H1 (cell line): ENCODE measurements around the gene AK5. TPM values are rescaled to one million over a fixed set of nuclear protein-coding genes. Genes with fewer than 3 reads are reported as not detected.

ENCODE experiments used
- BCL11A ChIP-seq, 2 experiments: IDR thresholded peaks; one replicate each; pipeline ENCODE4 v1.6.1; 2011; ENCODE audit warnings: low read depth in 2 of 2, low read length in 2 of 2, mild to moderate bottlenecking in 2 of 2
- SRF ChIP-seq: IDR thresholded peaks from 2 replicates; pipeline ENCODE4 v1.6.1; 2011; ENCODE audit warnings: mild to moderate bottlenecking, low read depth, low read length, moderate library complexity
- polyA plus RNA-seq, 7 experiments: library from polyadenylated mRNA; depleted of rRNA in 3 of 7; stranded (reverse) in 5 of 7; unstranded in 2 of 7; fragments of >200 nt in 5 of 7; fragments of 200-250 nt in 2 of 7; gene quantifications; 1 replicate in 5 of 7; 2 replicates in 1 of 7; 4 replicates in 1 of 7; pipeline versions ENCODE4 v1.2.1 to v1.2.3, GENCODE V29; 2011 to 2013; ENCODE audit warnings: missing spikeins in 2 of 7, mixed read lengths in 2 of 7
- total RNA-seq: library from RNA; stranded (reverse); fragmentation: NEBNext Ultra II Directional; extraction: Animal tissue kit (Norgen Biotek cat#: 25700); gene quantifications from 2 replicates; pipeline ENCODE4 v1.2.1, GENCODE V29; 2021

Gene AK5
- total and polyA plus RNA-seq, 2 of the 8 experiments (the other 6 are each of a cell fraction or from before 2014, with no cell fraction given) = 2.0 to 7.1 TPM

DNA sequence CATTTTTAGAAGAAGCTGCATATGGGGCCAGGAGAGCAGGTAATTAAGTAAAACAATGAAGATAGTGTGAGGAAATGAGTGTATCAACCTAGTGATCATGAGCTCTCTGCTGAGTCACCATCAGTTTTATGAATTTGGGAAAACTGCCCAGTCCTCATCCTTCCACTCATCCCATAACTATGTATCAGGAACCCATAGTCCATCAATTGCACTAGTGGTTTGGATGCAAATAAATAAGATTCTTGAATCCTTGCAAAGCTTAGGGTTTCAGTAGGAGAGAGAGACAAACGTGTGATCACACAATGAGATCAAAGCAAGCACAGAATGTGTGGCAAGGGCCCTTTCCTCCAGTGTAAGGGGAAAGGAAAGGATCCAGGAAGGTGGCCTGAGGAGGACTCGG lies 255.0 kb downstream of the AK5 start (continued):
- no peak for TF ChIP-seq BCL11A (IDR thresholded peaks at IDR 0.05; ENCODE audit: low read depth in 2 of 2, low read length in 2 of 2)
- TF ChIP-seq SRF = no peak
